GM12872 (cell line): ENCODE results near the gene TRO.
A peak's percentile ranks its signal among the peaks of the same experiment; 100 is the strongest.

Source experiments
- TF ChIP-seq, protein P1 (sequence below): IDR thresholded peaks from 3 replicates; pipeline ENCODE4 v1.5.1; 2011; ENCODE audit warnings: low read depth, mild to moderate bottlenecking, low read length, moderate library complexity; ENCODE audit not compliant: insufficient read depth

Gene TRO, protein sequence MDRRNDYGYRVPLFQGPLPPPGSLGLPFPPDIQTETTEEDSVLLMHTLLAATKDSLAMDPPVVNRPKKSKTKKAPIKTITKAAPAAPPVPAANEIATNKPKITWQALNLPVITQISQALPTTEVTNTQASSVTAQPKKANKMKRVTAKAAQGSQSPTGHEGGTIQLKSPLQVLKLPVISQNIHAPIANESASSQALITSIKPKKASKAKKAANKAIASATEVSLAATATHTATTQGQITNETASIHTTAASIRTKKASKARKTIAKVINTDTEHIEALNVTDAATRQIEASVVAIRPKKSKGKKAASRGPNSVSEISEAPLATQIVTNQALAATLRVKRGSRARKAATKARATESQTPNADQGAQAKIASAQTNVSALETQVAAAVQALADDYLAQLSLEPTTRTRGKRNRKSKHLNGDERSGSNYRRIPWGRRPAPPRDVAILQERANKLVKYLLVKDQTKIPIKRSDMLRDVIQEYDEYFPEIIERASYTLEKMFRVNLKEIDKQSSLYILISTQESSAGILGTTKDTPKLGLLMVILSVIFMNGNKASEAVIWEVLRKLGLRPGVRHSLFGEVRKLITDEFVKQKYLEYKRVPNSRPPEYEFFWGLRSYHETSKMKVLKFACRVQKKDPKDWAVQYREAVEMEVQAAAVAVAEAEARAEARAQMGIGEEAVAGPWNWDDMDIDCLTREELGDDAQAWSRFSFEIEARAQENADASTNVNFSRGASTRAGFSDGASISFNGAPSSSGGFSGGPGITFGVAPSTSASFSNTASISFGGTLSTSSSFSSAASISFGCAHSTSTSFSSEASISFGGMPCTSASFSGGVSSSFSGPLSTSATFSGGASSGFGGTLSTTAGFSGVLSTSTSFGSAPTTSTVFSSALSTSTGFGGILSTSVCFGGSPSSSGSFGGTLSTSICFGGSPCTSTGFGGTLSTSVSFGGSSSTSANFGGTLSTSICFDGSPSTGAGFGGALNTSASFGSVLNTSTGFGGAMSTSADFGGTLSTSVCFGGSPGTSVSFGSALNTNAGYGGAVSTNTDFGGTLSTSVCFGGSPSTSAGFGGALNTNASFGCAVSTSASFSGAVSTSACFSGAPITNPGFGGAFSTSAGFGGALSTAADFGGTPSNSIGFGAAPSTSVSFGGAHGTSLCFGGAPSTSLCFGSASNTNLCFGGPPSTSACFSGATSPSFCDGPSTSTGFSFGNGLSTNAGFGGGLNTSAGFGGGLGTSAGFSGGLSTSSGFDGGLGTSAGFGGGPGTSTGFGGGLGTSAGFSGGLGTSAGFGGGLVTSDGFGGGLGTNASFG (N-terminal part only)

DNA sequence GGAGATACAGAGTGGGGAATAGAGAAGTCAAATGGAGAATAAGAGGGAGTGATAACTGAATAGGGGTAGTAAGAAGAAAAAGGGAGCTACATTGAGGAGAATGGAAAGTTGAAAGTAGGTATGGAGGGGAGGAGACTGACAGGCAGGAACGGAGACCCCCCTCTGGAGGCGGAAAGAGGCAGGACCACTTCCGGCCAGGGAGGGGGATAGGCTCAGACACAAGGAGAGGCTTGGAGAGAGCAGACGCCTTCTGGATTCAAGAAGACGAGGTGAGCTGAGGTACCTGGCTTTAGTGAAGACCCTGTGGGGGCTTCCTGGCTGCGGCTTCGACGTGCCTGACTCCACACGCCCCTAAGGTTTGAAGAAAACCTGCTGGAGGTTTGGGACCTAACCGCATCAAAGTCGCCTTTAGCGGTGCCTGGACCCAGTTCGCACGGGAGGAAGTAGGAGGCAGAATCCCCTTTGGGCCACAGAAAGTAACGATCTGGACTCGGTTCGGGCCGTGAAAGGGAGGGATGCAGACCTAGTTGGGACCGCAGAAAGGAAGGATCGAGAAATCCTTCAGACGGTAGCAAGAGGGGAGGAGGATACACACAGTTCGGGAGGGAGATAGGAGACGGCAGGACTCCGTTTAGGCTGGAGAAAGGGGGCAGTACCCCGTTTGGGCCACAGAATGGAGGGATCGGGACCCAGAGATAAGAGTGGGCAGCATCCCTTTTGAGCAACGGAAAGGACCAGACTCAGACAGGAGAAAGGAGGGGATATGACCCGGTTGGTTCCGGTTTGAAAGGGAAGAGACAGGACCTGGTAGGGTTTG is at the start of gene TRO:
TSS of gene TRO (plus strand) at position 215 of the 817 bp plus-strand sequence. CDS start 1,423 bp downstream, outside the sequence.
- TF ChIP-seq, protein P1, sequence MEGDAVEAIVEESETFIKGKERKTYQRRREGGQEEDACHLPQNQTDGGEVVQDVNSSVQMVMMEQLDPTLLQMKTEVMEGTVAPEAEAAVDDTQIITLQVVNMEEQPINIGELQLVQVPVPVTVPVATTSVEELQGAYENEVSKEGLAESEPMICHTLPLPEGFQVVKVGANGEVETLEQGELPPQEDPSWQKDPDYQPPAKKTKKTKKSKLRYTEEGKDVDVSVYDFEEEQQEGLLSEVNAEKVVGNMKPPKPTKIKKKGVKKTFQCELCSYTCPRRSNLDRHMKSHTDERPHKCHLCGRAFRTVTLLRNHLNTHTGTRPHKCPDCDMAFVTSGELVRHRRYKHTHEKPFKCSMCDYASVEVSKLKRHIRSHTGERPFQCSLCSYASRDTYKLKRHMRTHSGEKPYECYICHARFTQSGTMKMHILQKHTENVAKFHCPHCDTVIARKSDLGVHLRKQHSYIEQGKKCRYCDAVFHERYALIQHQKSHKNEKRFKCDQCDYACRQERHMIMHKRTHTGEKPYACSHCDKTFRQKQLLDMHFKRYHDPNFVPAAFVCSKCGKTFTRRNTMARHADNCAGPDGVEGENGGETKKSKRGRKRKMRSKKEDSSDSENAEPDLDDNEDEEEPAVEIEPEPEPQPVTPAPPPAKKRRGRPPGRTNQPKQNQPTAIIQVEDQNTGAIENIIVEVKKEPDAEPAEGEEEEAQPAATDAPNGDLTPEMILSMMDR: 0 out of 3 replicates have a peak, but pooled peaks have one; percentile 12

DNA sequence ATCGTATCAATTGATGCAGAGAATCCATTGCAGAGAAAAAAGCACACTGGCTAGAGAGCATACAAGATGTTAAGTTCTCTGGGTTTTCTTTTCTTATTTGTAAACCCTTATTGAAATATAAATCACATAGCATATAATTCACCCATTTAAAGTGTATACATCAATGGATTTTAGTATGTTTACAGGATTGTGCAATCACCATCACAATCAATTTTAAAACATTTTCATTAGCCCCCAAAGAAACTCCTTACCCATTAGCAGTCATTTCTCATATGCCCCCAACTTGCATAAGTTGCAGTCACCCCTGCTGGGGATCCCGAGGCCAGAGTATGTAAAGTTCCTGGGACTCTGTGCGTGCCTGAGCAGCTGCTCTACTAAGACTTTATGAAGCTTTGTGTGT is 34.9 kb upstream of the TRO start:
- TF ChIP-seq, protein P1: no peak

DNA sequence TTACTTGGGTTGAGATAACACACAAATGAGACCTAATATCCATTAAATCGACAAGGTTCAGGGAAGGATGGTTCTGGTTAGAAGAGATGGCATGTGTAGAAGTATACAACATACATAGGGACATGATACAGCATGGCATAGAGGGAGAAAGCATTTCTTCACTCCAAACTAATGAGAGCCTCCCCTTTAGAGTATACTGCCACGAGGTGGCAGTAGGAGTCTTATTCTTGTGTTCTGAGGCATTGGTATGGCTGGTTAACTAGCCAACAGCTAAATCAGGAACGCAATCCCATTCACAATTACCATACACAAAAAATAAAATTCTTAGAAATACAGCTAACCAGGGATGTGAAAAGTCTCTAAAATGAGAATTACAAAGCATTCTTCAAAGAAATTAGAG is 29.1 kb upstream of the TRO start:
- TF ChIP-seq, protein P1: peak; percentile 50

DNA sequence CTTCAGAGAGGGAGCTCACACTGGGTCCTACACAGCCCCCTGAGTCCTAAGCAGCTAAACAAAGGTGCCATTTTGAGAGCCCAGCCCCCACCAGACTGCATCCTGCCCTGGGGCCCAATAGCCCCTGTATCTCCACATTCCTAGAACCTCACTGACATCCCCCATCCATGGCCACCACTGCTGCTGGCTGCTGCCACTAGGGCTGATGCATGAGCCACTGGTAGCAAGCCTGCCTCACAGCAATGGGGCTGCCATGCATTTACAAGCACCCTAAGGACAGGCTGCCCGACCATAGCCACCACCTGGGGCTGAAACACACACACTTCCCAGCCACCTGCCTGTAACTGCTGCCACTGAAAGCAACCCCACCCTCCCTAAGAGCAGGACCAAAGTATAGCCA is 26.5 kb upstream of the TRO start:
- TF ChIP-seq, protein P1: no peak

DNA sequence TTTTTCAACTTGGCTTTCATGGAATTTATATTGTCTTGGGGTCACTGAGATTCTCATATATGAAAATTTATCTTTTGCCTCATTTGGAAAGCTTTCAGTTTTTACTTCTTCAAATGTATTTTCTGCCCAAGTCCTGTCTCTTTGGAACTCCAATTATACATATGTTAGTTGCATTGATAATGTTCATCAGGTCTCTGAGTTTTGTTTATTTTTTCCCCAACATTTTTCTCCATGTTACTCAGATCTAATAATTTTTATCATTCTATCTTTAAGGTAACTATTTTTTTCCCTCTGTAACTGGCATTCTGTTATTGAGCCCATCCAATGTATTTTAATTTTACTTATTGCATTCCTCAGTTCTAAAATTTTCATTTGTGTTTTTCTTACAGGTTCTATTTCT is 10.7 kb upstream of the TRO start:
- TF ChIP-seq, protein P1: no peak

DNA sequence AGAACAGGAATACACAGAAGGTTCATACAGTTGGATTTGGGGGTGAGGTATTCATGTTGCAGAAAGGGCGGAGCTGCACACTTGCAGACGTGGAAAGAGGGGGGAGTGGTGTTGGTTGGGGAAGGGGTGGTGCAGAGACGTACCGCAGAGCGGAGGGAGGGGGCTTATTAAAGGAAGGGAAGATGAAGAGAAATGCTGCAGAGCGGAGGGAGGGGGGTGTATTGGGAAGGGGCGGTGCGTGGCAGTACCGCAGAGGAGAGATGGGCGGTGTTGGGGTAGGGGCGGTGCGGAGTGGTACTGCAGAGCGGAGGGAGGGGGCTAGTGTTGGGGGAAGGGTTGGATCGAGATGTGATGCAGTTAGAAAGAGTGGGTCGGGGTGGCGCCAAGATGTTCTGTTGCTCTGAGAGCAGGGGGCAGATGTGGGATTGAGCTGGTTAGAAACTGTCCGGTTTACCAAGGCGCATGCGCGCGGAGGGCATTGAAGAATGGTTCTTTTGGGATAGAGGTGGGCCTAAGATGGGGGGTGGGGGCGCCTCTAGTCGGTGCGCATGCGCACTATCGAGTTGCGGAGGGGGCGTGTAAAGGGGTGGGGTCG is 900 bp downstream of the TRO start:
- TF ChIP-seq, protein P1: no peak
